Stimulated activated CD8-positive, alpha-beta memory T cell treated with anti-CD3 and anti-CD28 coated beads, Interleukin-15, amount 100 ng/mL, for 1 hour (primary cell): ENCODE measurements around the gene TMEM132E.

Experiments
- DNase-seq: peaks from one replicate; pipeline ENCODE4 v3.0.0-alpha.2; 2020; ENCODE audit warnings: low read depth

The TMEM132E gene

DNA sequence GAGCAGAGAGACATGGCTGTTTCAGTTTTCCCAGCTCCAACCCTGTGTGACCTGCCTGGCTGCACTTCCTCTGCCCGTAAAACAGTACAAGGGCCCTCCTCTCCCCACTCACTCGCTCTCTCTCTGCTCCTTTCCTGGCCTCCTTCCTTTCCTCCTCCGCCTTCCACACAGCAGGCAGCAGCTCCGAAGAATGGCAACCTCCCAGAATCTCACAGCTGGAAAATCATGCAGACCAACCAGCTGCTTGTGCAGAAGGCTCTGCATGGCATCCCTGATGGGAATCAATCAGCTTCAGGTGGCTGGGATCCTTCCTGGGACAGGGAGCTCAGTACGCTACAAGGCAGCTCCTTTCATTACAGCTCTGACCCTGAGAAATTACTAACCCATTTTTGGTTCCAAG, 27.4 kb downstream of the TMEM132E start:
- DNase-seq: no peak

DNA sequence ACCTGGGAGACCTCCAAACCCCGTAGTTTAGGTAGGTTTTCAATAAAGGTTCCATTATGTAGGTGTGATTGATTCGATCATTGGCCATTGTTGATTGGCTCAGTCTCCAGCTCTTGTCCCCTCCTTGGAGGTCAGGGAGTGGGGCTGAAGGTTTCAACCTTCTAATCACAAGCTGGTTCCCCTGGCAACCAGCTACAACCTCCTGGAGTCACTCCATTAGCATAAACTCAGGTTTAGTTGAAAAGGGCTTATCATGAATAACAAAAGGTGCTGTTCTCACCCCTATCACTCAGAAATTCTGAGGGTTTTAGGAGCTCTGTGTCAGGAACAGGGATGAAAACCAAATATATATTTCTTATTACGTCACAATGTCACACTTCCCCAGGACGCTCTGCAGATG, 28.5 kb downstream of the TMEM132E start:
- DNase-seq: no peak

DNA sequence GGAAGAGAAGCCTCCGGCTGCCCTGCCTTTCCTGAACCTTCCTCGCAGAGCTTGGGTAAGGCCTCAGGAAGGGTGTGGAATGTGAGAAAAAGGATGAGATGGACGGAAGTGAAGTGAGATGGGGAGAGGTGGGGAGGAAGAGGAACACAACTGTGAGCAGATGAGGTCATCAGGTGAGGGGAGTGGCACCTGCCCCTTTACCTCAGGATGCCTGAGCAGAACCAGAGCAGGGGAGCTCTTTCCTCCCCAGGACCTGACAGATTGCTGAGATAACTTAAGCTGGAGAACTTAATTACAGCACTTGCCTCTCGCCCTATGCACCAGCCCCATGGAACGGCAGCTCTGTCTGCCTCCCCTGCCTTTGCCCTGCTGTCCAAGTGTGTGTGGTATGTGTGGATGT, 29.8 kb downstream of the TMEM132E start:
- no peak for DNase-seq

DNA sequence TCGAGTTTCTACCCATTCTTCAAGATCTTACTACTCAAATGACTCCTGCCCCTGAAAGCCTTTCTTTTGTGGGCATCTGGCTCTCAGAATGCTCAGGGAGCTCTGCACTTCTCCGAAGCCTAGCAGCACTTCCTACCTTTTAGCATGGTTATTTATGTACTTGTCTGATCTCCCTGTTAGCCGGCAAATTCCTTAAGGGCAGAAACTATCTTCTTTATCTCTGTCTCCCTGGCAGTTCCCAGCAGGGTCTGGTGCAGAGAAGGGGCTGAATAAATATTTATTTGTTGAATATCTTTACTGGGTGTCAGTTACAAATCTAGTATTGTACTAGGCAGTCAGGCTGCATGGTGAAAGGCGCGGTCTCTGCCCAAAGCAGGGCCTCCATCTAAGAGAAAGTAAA, 30.7 kb downstream of the TMEM132E start:
- DNase-seq: no peak

DNA sequence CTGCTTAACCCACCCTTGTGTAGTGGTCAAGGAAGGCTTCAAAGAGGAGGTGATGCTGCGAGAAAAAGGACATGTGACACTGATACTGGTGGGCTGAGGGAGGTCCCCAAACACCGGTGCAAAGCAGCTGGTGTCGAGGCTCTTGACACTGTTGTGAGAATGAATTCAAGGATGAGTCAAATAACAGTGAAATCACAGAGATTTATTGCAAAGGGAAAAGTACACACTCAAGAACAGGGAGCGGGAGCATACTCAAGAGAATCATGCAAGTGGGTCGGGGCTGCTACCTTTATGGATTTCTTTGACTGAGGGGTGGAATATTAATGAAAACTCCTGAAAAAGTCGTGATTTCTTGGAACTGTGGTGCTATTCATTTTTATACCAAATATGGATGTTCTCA, 31.1 kb downstream of the TMEM132E start:
- DNase-seq: no peak

DNA sequence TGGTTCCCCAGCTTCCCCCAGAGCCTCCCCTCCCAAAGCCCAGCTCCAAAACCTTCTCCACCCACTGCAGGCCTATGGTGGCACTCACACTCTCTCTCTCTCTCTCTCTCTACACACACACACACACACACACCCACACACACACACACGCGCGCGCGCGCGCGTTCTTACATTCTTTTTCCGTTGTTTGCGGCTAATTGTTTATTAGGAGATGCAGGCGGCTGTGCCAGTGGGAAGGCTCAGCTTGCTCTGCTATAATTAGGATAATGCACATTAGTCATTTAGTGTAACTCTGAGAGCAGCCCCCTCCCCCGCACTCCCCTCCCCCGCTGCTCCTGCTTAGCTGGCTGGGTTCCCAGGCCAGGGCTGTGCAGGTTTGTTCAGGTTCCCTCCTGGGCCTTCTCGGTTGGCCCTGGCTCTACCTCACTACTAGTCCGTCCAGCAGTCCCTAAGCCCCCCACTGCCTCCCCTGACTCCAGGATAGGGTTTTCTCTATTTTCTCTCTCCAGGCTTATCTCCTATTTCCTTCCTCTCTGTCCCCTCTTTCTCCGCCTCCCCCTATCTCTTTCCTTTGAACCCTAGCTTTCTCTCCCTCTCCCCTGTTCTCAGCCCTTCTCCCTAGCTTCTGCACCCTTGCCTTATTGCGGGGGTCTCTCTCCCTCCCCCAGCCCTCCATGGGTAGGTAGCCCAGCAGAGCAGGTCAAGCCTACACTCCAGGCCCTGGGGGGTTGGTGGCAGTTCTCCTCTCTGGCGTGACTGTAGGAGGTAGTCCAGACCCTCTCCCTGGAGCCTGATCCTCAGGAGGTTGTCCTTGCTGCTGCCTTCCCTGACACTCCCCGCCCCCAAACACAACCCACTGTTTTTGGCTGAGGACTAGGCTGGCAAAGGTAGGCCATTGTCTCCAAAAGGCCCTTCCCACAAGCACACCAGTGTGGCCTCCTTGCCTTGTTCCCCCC, 34.0 kb downstream of the TMEM132E start:
- no peak for DNase-seq

DNA sequence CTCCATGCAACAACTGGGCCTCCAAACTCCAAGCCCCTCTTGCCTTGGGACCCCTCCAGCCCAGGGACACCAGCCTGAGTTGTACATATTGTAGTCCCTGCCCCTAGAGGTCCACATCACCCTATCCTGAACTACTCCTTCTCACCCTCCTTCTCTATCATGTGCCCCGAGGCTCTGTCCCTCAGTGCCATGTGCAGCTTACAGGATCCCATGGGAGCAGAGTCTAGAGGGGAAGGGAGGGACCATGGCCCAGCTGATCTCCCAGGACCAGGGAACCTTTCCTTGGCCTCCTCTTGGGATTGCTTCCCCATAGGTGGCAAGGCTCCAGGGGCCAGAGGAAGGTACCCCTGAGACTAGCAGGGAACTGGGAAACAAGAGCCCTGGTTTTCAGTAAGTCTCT, 35.3 kb downstream of the TMEM132E start:
- DNase-seq: no peak

DNA sequence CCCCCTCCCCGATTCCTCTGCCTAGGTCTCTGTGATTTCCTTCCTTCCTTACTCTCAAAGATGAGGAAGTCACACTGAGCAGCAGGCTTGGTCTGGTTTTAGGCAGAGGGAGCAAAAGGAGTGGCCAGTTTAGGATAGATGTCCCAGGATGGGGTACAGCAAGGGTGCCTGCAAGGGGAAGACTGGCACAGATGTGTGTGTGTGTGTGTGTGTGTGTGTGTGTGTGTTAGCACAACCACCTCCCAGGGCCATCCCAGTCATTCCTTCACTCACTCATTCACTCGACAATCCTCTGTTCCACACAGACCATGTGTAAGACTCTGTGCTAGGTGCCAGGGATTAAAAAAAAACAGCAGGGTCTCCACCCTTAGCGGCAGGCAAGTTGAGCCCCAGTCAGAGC, 35.9 kb downstream of the TMEM132E start:
- no peak for DNase-seq

DNA sequence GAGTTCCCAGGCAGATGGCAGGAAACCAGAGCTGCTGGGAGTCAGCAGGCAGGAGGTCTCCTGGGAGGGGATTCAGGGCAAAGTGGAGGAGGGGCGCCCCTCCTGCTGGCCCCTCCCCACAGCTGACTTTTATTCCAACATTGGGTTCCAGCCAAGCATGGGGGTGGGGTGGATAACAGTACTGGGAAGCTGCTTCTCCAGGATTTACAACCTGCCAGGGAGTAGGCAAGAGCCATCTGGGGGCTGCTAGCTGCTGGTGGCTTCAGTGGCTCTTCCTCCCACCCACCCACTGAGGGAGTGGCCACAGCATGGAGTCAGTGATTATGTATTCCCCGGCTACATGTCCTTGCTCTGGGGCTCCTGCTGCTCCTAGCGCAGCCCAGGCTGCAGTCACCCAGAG, 36.8 kb downstream of the TMEM132E start:
- no peak for DNase-seq

DNA sequence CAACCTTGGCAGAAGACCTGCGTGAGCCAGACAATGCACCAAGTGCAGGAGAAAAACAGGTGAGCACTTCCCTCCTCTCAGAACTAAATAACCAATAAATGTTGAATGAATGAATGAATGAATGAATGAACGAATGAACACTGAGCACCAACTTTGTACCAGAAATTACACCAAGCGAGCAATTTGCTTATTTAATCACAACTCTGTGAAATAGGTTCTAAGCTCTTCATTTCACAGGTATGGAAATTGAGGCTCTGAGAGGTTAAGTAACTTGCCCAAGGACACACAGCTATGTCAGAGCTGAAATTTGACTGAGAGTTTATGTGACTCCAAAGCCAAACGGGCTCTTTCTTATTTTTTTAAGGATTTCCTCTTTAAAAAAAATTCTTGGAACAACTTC, 38.0 kb downstream of the TMEM132E start:
- DNase-seq: no peak

DNA sequence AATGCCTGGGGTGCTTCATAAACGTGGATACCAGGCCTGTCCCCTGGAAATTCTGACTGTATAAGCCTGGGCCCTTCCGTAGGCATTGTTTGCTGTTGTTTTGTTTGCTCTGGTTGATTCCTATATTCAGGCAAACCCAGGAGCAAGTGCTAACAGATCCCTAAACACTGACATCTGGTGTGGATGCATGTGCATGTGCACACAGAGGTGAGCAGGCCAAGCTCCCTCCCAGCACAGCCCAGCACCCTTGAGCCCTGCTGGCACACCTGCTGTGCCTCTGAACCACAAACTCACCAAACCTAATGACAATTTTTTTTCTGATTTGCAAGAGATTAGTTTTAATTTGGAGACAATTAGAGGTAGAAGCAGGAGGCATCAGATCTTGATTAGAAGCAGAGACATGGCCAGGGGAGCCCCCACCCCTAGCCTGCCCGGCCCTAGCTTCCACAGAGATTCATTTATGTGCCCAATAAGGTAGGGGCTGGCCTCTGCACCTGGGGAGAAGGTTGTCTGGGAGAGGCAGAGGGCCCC, 40.4 kb downstream of the TMEM132E start:
- DNase-seq: no peak

DNA sequence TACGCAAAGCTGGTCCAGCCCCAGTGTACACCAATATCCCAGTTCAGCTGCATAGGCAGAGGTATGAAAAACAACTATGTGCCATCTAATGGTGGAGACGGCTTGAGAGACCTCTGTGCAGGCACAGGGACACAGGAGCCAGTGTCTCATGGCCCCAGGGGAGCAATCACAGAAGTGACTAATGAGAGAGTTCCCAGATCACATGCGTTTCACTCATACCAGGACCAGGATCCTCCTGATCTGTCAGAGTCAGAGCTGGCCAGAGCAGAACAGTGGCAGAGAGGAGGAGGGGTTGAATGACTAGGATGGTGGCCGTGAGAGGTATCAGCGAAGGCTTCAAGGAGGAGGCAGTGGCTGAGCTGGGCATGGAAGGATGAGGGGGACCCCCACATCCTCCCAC, 41.1 kb downstream of the TMEM132E start:
- DNase-seq: no peak

DNA sequence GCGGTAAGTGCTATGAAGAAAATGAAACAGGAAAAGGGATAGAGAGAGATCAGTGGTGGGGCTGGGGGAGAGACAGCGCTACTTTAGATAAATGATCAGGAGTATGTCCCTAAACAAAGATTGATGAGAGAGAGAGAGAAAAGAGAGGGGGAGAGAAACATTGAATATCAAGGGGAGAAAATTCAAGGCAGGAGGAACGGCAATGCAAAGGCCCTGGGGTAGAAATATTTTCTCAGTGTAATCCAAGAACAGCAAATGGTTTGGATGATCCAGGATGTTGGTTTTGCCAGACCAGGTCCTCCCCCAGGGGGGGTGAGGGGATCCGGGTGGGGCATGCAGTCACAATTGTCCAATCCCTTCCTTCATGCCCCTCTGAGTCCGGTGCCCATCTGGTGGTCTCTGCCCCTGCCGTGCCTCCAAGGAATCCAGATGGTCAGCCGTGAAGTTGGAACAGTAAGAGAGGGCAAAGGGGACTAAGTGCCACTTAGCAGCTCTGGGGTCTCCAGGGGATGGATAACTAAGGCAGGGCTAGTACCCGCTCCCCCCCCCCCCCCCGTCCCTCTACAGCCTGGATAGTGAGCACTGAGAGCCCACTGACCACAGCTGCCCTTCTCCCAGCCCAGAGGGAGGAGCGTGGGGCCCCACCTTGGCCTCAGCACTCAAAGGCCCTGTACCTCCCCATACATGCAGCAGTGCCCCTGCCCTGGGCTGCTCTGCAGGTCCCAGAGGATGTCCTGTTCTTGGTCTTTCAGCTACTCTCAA, 43.7 kb downstream of the TMEM132E start:
- DNase-seq: no peak

DNA sequence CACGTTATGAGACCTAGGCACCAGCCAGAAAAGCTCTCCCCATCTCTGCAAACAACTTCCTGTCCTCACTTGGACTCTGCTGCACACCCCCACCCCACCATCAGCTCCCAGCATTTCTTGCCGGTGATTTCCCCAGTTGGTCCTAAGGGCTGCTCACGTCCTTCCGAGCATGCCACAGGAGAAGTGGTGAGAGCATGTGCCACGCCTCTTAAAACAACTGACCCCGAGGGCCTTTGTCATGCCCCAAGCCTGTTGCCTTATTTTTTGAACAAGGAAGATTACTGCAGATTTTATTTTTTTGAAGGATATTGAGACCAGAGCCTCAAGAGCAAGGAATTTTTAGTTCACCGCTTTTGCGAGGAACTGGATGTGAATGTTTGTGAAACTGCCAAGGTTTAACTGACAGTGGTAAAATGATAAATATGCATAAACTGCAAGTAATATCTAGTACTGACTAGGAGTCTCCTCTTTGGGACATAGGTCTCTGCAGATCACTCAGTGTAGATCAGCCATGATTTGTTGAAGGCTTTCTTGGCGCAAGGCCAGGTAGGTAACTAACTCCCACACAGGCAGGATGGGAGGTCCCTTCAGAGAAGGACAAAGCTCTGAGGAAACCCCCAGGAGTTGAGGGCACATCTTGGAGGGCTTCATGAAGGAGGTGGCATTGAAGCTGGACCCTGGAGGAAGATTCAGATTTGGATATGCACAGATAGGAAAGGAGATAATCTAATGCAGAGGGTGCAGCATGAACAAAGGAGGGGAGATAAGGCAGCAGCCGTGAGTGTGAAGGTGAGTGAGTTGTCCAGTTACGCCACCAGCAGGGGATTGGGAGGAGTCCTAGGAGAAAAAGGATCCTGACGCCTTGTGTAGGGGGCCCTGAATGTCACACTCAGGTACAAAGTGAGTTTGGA, 44.7 kb downstream of the TMEM132E start:
- DNase-seq: no peak

DNA sequence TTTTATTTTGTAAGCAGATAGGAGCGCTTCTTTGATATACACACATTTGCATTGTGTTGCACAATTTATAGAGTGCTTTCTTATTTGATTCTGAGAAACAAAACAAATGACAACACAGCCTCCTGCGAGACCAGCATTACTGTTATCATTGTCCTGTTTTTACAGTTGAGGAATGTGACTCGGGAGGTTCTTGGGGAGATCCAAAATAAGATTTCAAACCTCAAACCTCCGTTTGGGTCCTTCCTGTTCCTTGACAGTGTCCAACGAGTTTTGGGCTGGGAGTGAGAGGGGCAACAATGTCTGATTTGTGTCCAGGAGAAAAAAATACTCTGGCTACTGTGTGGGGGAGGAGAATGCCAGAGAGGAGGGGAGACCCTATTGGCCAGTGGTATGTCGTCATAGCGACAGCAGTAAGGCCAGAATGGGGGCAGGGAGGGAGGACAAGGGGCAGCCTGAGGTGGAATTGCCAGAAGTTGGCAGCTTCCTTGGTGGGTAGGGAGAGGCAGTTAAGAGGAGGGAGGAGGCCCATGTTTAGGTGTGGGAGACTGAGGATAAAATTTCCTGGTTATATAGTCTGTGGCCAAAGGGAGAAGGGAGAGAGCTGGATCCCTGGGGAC, 45.5 kb downstream of the TMEM132E start:
- no peak for DNase-seq

DNA sequence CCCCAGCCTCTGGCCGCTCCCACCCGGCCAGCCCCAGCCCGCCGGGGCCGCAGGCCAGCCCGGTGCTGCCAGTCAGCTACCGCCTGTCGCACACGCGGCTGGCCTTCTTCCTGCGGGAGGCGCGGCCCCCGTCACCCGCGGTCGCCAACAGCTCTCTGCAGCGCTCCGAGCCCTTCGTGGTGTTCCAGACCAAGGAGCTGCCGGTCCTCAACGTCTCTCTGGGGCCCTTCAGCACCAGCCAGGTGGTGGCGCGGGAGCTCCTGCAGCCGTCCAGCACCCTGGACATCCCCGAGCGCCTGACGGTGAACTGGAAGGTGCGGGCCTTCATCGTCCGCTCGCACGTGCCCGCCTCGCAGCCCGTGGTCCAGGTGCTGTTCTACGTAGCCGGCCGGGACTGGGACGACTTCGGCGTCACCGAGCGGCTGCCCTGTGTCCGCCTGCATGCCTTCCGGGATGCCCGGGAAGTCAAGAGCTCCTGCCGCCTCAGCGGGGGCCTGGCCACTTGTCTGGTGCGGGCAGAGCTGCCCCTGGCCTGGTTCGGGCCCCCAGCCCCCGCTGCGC, 46.8 kb downstream of the TMEM132E start:
- no peak for DNase-seq

DNA sequence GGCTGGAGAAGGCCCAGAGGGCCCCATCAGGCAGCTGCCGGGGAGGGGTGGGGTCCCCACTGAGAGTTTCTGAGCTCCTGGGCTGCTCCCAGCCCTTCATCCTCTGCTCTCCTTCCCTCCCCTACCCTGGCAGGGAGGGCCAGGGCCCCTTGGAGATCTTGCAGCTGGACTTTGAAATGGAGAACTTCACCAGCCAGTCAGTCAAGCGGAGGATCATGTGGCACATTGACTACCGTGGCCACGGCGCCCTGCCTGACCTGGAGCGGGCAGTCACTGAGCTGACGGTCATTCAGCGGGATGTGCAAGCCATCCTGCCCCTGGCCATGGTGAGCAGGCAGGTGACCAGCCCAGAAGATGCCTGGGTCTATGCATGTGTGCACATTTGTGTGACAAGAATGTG, 49.5 kb downstream of the TMEM132E start:
- no peak for DNase-seq

DNA sequence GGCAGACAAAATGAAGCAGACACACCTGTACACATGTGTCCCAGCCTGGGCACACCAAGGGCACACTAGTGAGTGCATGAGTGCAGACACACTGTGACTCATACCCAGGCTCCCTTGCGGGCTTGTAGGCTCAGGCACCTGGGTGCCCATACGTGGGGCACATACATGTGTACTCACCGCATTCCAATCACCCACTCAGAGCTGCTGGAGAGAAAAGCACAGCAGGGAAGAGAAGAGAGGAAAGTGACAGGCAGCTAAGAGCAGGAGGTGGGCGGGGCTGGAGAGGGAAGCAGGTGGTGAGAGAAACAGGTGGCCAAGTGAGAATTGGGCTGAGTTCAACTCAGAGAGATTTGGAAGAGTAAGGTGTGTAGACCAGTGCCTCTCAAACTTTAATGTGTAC, 54.0 kb downstream of the TMEM132E start:
- no peak for DNase-seq

DNA sequence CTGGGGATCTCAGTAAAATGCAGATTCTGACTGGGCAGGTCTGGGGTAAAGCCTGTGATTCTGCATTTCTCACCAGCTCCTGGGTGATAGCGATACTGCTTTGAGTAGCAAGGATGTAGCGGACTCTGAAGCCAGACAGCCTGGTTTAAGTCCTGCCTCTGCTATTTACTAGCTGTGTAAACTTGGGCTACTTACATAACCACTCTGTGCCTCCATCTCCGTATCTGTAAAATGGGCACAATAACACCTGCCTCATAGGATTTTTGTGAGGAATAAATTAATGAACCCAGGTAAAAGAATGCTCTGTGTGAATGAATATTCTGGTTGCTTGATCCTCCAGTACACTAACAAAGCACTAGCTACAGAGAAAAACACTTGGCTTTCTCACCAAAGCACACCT, 54.4 kb downstream of the TMEM132E start:
- no peak for DNase-seq

DNA sequence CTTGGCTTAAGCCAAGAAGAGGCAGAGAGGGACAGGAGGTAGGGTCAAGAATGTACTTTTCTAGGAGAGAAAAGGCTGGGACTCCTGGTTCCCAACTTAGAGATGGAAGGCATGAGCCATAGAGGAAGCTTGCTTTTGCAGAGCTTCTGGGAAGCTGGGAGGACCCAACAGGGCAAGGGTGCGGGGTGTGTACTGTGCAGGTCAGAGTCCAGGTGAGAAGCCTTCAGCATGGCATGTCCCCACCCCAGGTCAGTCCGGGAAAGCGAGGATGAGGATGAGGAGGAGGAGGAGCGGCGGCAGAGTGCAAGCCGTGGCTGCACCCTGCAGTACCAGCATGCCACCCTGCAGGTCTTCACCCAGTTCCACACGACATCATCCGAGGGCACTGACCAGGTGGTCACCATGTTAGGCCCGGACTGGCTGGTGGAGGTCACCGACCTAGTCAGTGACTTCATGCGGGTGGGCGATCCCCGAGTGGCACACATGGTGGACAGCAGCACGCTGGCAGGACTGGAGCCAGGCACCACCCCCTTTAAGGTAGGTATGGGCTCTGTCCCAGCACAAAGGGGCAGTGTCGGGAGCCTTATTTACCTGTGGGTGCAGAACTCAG, 55.3 kb downstream of the TMEM132E start:
- no peak for DNase-seq

DNA sequence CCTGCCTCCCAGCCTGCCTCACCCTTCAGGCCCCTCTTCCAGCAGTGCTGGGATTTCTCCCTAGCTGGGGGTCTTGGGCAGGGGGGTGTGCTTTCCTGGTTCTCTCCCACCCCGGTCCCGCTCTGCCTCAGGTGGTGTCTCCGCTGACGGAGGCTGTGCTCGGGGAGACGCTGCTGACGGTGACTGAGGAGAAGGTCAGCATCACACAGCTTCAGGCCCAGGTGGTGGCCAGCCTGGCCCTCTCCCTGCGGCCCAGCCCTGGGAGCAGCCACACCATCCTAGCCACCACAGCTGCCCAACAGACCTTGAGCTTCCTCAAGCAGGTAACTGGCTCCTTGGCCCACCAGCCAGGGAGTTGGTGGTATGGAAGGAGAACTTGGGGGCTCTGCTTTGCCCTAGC, 56.5 kb downstream of the TMEM132E start:
- DNase-seq: no peak
